ENCODE data around the gene MAFF. TPM values are rescaled to one million over a fixed set of nuclear protein-coding genes. Genes with fewer than 3 reads are reported as not detected.

The MAFF gene
- polyA plus RNA-seq, 1 of the 3 experiments (the other 2 are of a cell fraction), result 7.9 TPM

DNA sequence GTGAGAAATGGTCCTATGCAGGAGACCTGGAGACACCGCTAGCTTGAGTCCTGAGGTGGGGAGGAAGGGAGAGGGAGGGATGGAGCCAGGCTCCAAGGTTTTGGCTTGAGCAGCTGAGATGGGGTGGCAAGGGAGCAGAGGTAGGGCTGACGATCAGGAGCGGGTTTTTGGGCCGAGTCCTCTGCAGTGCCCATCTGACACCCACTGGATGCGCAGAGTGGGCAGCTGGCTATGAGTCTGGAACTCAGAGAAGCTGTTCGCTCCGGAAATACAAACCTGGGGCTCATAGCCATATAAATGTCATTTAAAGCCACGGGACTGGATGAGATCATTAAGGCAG is 453 bp upstream of the MAFF start:
- no peaks in the 10 kb centered on the region for H3K9me3 ChIP-seq
- CTCF ChIA-PET, result interaction anchor here (0.6 to 1.7 kb wide), 3 partner anchors 50 to 149 kb away, joined by 3 to 6 read pairs (median 3); no protein-coding TSS in a partner anchor
- POLR2A ChIA-PET, result no interaction called here

DNA sequence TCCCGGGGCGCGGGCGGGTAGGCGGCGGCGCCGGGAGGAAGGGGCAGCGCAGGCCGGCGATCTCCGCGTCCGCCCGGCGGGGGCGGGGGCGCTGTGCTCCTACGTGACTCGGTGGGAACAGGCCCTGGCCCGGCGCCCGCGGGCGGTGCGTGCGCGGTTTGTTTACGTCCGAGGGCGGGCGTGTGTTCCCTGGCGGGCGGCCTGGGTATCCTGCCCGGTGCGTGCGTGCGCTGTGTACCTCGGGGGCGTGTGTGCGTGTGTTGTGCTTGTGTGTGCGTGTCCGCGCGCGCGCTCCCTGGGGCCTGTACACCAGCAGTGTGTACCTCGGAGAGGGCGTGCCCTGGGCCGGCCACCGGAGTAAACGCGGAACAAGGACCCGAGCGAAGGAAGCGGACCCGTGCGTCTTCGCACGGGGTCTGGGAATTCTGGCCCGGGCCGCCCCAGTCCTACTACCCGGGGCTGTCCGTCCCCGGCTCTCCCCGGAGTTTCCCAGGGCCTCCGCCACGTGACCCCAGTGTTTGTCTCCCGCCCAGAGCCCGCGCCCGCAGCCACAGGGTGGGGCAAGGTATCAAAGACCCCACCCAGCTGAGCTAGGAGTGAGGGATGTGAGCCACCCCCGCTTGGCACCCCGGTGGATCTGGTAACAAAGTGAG is 769 bp downstream of the MAFF start:
- POLR2A ChIA-PET, result no interaction called here
- H3K4me3 ChIP-seq (ENCODE audit: low read depth in 2 of 2, low read length in 1 of 2), result peak overlapping the region; percentile 60 to 63
- WGBS (ENCODE audit: low lambda C conversion rate), result no CpG with 5 or more reads among the region's 74 CpGs
- H2AFZ ChIP-seq (ENCODE audit: low read depth), result no peak overlapping the region
- H3K4me2 ChIP-seq, result peak overlapping the region; percentile 84
- CTCF ChIA-PET, result interaction anchor here (1.7 kb wide), 1 partner anchor 89 kb away, joined by 6 read pairs; no protein-coding TSS in a partner anchor
- H3K9me2 ChIP-seq, result no peaks in the 10 kb centered on the region
- H3K36me3 ChIP-seq (replicated peaks in 1 of 2; ENCODE audit: control insufficient read depth in 1 of 2, insufficient read depth in 2 of 2, low read length in 1 of 2), result no peaks in the 10 kb centered on the region
- peak overlapping the region; percentile 61 to 85; a peak in 3 of 4 replicates for H3K27ac ChIP-seq (ENCODE audit: low read depth in 2 of 2, low read length in 1 of 2)
- H3K4me1 ChIP-seq (ENCODE audit: control insufficient read depth in 1 of 2, insufficient read depth in 2 of 2, low read depth in 1 of 2, low read length in 1 of 2), result peaks cover 0 to 11% of the 10 kb centered on the region in 2 experiments; a peak in 1 of 4 replicates
- no peaks in the 10 kb centered on the region for H3K9me3 ChIP-seq
- peaks cover 21% of the 10 kb centered on the region for H4K20me1 ChIP-seq (ENCODE audit: insufficient read depth)
- no peaks in the 10 kb centered on the region for H3K27me3 ChIP-seq (ENCODE audit: insufficient read depth)
- H3K79me2 ChIP-seq (ENCODE audit: insufficient read depth), result peaks cover 39% of the 10 kb centered on the region
- no peak for TF ChIP-seq RCOR1 (IDR thresholded peaks at IDR 0.05; ENCODE audit: low read length)
- TF ChIP-seq, protein P1, sequence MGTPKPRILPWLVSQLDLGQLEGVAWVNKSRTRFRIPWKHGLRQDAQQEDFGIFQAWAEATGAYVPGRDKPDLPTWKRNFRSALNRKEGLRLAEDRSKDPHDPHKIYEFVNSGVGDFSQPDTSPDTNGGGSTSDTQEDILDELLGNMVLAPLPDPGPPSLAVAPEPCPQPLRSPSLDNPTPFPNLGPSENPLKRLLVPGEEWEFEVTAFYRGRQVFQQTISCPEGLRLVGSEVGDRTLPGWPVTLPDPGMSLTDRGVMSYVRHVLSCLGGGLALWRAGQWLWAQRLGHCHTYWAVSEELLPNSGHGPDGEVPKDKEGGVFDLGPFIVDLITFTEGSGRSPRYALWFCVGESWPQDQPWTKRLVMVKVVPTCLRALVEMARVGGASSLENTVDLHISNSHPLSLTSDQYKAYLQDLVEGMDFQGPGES (IDR thresholded peaks at IDR 0.05; ENCODE audit: low read depth, low read length), result no peak
- TF ChIP-seq MEF2A (IDR thresholded peaks at IDR 0.05; ENCODE audit: borderline replicate concordance, low read depth), result no peak
- TF ChIP-seq, protein P2, sequence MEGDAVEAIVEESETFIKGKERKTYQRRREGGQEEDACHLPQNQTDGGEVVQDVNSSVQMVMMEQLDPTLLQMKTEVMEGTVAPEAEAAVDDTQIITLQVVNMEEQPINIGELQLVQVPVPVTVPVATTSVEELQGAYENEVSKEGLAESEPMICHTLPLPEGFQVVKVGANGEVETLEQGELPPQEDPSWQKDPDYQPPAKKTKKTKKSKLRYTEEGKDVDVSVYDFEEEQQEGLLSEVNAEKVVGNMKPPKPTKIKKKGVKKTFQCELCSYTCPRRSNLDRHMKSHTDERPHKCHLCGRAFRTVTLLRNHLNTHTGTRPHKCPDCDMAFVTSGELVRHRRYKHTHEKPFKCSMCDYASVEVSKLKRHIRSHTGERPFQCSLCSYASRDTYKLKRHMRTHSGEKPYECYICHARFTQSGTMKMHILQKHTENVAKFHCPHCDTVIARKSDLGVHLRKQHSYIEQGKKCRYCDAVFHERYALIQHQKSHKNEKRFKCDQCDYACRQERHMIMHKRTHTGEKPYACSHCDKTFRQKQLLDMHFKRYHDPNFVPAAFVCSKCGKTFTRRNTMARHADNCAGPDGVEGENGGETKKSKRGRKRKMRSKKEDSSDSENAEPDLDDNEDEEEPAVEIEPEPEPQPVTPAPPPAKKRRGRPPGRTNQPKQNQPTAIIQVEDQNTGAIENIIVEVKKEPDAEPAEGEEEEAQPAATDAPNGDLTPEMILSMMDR (IDR thresholded peaks at IDR 0.05), result peak; percentile 12; the same call in 1 of the 2 replicates
- peak; percentile 57; the same call in 1 of the 2 replicates for TF ChIP-seq MXI1 (IDR thresholded peaks at IDR 0.05; ENCODE audit: low read depth, low read length)
- no peak for TF ChIP-seq TAF1 (IDR thresholded peaks at IDR 0.05; ENCODE audit: borderline replicate concordance, low read depth, low read length)
- TF ChIP-seq, protein P3, sequence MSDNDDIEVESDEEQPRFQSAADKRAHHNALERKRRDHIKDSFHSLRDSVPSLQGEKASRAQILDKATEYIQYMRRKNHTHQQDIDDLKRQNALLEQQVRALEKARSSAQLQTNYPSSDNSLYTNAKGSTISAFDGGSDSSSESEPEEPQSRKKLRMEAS (IDR thresholded peaks at IDR 0.05; ENCODE audit: low read depth), result peak; percentile 23; the same call in 1 of the 2 replicates
- TF ChIP-seq, protein P4, sequence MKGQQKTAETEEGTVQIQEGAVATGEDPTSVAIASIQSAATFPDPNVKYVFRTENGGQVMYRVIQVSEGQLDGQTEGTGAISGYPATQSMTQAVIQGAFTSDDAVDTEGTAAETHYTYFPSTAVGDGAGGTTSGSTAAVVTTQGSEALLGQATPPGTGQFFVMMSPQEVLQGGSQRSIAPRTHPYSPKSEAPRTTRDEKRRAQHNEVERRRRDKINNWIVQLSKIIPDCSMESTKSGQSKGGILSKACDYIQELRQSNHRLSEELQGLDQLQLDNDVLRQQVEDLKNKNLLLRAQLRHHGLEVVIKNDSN (IDR thresholded peaks at IDR 0.05; ENCODE audit: borderline replicate concordance, low read depth), result peak; percentile 77
- TF ChIP-seq FOXJ3 (CRISPR knock-in tag; IDR thresholded peaks at IDR 0.05), result no peak
- TF ChIP-seq, protein P5, sequence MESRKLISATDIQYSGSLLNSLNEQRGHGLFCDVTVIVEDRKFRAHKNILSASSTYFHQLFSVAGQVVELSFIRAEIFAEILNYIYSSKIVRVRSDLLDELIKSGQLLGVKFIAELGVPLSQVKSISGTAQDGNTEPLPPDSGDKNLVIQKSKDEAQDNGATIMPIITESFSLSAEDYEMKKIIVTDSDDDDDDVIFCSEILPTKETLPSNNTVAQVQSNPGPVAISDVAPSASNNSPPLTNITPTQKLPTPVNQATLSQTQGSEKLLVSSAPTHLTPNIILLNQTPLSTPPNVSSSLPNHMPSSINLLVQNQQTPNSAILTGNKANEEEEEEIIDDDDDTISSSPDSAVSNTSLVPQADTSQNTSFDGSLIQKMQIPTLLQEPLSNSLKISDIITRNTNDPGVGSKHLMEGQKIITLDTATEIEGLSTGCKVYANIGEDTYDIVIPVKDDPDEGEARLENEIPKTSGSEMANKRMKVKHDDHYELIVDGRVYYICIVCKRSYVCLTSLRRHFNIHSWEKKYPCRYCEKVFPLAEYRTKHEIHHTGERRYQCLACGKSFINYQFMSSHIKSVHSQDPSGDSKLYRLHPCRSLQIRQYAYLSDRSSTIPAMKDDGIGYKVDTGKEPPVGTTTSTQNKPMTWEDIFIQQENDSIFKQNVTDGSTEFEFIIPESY (IDR thresholded peaks at IDR 0.05; ENCODE audit: borderline replicate concordance, low read depth), result no peak
- H3K9ac ChIP-seq, result peak overlapping the region; percentile 92
- no peaks in the 10 kb centered on the region for H3F3A ChIP-seq (replicated peaks; ENCODE audit: insufficient read depth)
- peak; percentile 76 for DNase-seq

More for the DNA sequence above, 453 bp upstream of the MAFF start:
- no peaks in the 10 kb centered on the region for H3K36me3 ChIP-seq (replicated peaks in 1 of 2; ENCODE audit: control insufficient read depth in 1 of 2, insufficient read depth in 2 of 2, low read length in 1 of 2)
- H3K79me2 ChIP-seq (ENCODE audit: insufficient read depth), result peaks cover 36% of the 10 kb centered on the region
- no peak overlapping the region for H3K4me2 ChIP-seq
- H3K27me3 ChIP-seq (ENCODE audit: insufficient read depth), result no peaks in the 10 kb centered on the region
- H4K20me1 ChIP-seq (ENCODE audit: insufficient read depth), result peaks cover 21% of the 10 kb centered on the region
- no peaks in the 10 kb centered on the region for H3F3A ChIP-seq (replicated peaks; ENCODE audit: insufficient read depth)
- WGBS (ENCODE audit: low lambda C conversion rate), result 20% methylated on average over 7 of the region's 8 CpGs
- H3K9ac ChIP-seq, result no peak overlapping the region
- H2AFZ ChIP-seq (ENCODE audit: low read depth), result peak overlapping the region; percentile 82
- H3K9me2 ChIP-seq, result no peaks in the 10 kb centered on the region
- H3K27ac ChIP-seq (ENCODE audit: low read depth in 2 of 2, low read length in 1 of 2), result peak overlapping the region; percentile 19 to 28; a peak in 2 of 4 replicates
- peaks cover 0 to 11% of the 10 kb centered on the region in 2 experiments; a peak in 1 of 4 replicates for H3K4me1 ChIP-seq (ENCODE audit: control insufficient read depth in 1 of 2, insufficient read depth in 2 of 2, low read depth in 1 of 2, low read length in 1 of 2)
- no peak for DNase-seq
- TF ChIP-seq, protein P6, sequence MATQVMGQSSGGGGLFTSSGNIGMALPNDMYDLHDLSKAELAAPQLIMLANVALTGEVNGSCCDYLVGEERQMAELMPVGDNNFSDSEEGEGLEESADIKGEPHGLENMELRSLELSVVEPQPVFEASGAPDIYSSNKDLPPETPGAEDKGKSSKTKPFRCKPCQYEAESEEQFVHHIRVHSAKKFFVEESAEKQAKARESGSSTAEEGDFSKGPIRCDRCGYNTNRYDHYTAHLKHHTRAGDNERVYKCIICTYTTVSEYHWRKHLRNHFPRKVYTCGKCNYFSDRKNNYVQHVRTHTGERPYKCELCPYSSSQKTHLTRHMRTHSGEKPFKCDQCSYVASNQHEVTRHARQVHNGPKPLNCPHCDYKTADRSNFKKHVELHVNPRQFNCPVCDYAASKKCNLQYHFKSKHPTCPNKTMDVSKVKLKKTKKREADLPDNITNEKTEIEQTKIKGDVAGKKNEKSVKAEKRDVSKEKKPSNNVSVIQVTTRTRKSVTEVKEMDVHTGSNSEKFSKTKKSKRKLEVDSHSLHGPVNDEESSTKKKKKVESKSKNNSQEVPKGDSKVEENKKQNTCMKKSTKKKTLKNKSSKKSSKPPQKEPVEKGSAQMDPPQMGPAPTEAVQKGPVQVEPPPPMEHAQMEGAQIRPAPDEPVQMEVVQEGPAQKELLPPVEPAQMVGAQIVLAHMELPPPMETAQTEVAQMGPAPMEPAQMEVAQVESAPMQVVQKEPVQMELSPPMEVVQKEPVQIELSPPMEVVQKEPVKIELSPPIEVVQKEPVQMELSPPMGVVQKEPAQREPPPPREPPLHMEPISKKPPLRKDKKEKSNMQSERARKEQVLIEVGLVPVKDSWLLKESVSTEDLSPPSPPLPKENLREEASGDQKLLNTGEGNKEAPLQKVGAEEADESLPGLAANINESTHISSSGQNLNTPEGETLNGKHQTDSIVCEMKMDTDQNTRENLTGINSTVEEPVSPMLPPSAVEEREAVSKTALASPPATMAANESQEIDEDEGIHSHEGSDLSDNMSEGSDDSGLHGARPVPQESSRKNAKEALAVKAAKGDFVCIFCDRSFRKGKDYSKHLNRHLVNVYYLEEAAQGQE (IDR thresholded peaks at IDR 0.05; ENCODE audit: low read depth, low read length), result no peak
- no peak for TF ChIP-seq NFIC (IDR thresholded peaks at IDR 0.05; ENCODE audit: borderline replicate concordance)
- no peak for TF ChIP-seq TAF1 (IDR thresholded peaks at IDR 0.05; ENCODE audit: borderline replicate concordance, low read depth, low read length)
- no peak for TF ChIP-seq FOSL2 (IDR thresholded peaks at IDR 0.05; ENCODE audit: borderline replicate concordance, low read depth)
- no peak for TF ChIP-seq TEAD4 (IDR thresholded peaks at IDR 0.05; ENCODE audit: borderline replicate concordance, insufficient read depth)
- TF ChIP-seq NRF1 (IDR thresholded peaks at IDR 0.05; ENCODE audit: low read depth, low read length), result no peak
- H3K4me3 ChIP-seq (ENCODE audit: low read depth in 2 of 2, low read length in 1 of 2), result peak overlapping the region in 1 of 2 experiments; percentile 34; a peak in 2 of 4 replicates
